HG03575 (cell line): ENCODE data around the gene BCAP29.

Source experiments
- ATAC-seq: cut with Tn5 transposase; IDR thresholded peaks from one replicate; pipeline ENCODE4 v1.9.1; 2021; ENCODE audit not compliant: unreplicated experiment, insufficient number of reproducible peaks, low FRiP score; ENCODE audit errors: extremely low read depth

Gene BCAP29

DNA sequence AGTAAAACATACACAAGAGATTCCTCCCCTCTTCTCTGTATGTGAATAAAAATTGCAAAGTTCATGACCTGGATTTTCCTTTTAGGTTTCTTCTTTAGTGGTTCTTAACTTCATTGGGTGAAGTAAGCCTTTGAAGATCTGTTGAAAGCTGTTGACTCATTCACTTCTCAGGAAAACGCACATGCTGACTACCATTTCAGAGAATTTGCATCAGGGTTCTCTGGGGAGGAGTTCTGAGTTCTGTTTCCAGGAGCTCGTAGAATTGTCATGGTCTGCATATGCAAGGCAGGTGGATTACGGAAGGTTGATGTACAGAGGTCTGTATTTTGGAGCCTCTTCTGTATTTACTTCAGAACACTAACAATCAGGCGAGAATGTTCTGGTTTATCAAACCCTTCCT is 79.6 kb downstream of the BCAP29 start:
- ATAC-seq, result no peak

- ATAC-seq, result no peak
These were observed 80.5 kb downstream of the BCAP29 start, which contains the start of gene SLC26A4 for GRCh38 chr7:107660381-107661080. Gene SLC26A4, plus strand, starts transcription at chr7:107660828. Its CDS starts 814 bp downstream, at chr7:107661642.

DNA sequence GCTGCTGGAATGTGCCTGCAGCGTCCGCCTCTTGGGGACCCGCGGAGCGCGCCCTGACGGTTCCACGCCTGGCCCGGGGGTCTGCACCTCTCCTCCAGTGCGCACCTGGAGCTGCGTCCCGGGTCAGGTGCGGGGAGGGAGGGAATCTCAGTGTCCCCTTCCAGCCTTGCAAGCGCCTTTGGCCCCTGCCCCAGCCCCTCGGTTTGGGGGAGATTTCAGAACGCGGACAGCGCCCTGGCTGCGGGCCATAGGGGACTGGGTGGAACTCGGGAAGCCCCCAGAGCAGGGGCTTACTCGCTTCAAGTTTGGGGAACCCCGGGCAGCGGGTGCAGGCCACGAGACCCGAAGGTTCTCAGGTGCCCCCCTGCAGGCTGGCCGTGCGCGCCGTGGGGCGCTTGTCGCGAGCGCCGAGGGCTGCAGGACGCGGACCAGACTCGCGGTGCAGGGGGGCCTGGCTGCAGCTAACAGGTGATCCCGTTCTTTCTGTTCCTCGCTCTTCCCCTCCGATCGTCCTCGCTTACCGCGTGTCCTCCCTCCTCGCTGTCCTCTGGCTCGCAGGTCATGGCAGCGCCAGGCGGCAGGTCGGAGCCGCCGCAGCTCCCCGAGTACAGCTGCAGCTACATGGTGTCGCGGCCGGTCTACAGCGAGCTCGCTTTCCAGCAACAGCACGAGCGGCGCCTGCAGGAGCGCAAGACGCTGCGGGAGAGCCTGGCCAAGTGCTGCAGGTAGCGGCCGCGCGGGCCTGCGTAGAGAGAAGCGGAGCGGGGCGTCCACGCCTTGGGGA is 81.2 kb downstream of the BCAP29 start:
- no peak for ATAC-seq

GRCh38 chr7:107661865-107662379 is 81.9 kb downstream of the BCAP29 start:
- no peak for ATAC-seq

DNA sequence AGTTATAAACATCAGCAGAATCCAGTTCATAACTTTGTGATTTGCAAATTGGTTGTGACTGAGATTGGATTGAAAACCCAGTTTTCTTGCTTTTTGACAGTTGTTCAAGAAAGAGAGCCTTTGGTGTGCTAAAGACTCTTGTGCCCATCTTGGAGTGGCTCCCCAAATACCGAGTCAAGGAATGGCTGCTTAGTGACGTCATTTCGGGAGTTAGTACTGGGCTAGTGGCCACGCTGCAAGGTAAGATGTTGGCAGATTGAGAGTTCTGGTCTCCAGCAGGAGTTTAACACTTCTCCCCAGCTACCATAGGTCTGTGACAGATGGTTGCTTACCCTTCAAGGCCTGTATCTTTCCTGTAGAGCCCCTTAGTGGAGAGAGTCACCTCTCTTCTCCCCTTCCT is 83.2 kb downstream of the BCAP29 start:
- ATAC-seq, result no peak

GRCh38 chr7:107666790-107667189 is 86.7 kb downstream of the BCAP29 start:
- no peak for ATAC-seq

- no peak for ATAC-seq
These were observed 87.3 kb downstream of the BCAP29 start for GRCh38 chr7:107667341-107667740.

GRCh38 chr7:107668296-107668695 is 88.2 kb downstream of the BCAP29 start:
- no peak for ATAC-seq
